Type B pancreatic cell (in vitro differentiated cells): ENCODE data around the gene CCR7. TPM values are rescaled to one million over a fixed set of nuclear protein-coding genes. Genes with fewer than 3 reads are reported as not detected.

Experiments
- DNase-seq: peaks from one replicate; pipeline ENCODE4 v3.0.0; 2021; ENCODE audit warnings: mixed read lengths; ENCODE audit not compliant: unreplicated experiment; ENCODE audit errors: extremely low spot score
- H3K27ac Mint-ChIP-seq: 2 replicates; pipeline ENCODE4 v1.8.0; 2021; ENCODE audit warnings: mild to moderate bottlenecking, mixed read lengths
- H3K27me3 Mint-ChIP-seq: 2 replicates; pipeline ENCODE4 v1.8.0; 2021; ENCODE audit warnings: mixed read lengths
- H3K36me3 Mint-ChIP-seq: 2 replicates; pipeline ENCODE4 v1.8.0; 2021; ENCODE audit warnings: mixed read lengths
- H3K4me1 Mint-ChIP-seq: one replicate; pipeline ENCODE4 v1.8.0; 2021; ENCODE audit warnings: mixed read lengths; ENCODE audit not compliant: unreplicated experiment
- H3K4me3 Mint-ChIP-seq: 2 replicates; pipeline ENCODE4 v1.8.0; 2021; ENCODE audit warnings: mild to moderate bottlenecking, mixed read lengths
- H3K9me3 Mint-ChIP-seq: 2 replicates; pipeline ENCODE4 v1.8.0; 2021; ENCODE audit warnings: mixed read lengths
- total RNA-seq: library from RNA; stranded (reverse); gene quantifications from 2 replicates; pipeline ENCODE4 v1.2.1, GENCODE V29; 2021; ENCODE audit warnings: low replicate concordance
- TF ChIP-seq, protein P1 (sequence below): fragments of 200-600 bp; sonication (generic); conservative IDR thresholded peaks from 2 replicates; pipeline ENCODE4 v1.5.0; 2021; ENCODE audit warnings: antibody characterized with exemption, mild to moderate bottlenecking

Gene CCR7
- total RNA-seq, 1 donor from 2014 or later = not detected

- peak; percentile 18 for DNase-seq
- Mint-ChIP-seq H3K36me3 (no peaks in the 10 kb centered on the region), H3K9me3 (no peaks in the 10 kb centered on the region), H3K27me3 (no peaks in the 10 kb centered on the region), H3K4me3 (no peak overlapping the region), H3K27ac (no peak overlapping the region), H3K4me1 (peaks cover 12% of the 10 kb centered on the region)
- TF ChIP-seq, protein P1, sequence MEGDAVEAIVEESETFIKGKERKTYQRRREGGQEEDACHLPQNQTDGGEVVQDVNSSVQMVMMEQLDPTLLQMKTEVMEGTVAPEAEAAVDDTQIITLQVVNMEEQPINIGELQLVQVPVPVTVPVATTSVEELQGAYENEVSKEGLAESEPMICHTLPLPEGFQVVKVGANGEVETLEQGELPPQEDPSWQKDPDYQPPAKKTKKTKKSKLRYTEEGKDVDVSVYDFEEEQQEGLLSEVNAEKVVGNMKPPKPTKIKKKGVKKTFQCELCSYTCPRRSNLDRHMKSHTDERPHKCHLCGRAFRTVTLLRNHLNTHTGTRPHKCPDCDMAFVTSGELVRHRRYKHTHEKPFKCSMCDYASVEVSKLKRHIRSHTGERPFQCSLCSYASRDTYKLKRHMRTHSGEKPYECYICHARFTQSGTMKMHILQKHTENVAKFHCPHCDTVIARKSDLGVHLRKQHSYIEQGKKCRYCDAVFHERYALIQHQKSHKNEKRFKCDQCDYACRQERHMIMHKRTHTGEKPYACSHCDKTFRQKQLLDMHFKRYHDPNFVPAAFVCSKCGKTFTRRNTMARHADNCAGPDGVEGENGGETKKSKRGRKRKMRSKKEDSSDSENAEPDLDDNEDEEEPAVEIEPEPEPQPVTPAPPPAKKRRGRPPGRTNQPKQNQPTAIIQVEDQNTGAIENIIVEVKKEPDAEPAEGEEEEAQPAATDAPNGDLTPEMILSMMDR = no peak
Observed at GRCh38 chr17:40598619-40599467, 33.6 kb upstream of the CCR7 start.

DNA sequence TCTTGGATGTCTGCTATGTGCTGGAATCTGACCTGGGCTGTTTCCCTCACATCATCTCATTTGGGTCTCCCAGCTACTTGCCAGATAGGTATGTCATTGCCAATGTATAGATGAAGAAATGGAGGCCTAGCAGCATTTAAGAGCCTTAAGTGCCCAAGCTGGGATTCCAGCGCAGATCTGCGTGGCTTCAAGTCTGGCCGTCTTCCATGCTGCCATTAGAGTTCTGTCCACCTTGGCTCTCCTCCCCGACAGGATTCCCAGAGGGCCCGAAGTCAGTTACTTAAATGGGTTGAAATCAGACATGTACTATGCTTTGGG is 33.0 kb upstream of the CCR7 start:
- H3K36me3 Mint-ChIP-seq = no peaks in the 10 kb centered on the region
- peak; percentile 24 for DNase-seq
- no peaks in the 10 kb centered on the region for H3K27me3 Mint-ChIP-seq
- no peak overlapping the region for H3K4me3 Mint-ChIP-seq
- no peak overlapping the region for H3K27ac Mint-ChIP-seq
- no peaks in the 10 kb centered on the region for H3K9me3 Mint-ChIP-seq
- TF ChIP-seq, protein P1 = no peak
- H3K4me1 Mint-ChIP-seq = peaks cover 12% of the 10 kb centered on the region

DNA sequence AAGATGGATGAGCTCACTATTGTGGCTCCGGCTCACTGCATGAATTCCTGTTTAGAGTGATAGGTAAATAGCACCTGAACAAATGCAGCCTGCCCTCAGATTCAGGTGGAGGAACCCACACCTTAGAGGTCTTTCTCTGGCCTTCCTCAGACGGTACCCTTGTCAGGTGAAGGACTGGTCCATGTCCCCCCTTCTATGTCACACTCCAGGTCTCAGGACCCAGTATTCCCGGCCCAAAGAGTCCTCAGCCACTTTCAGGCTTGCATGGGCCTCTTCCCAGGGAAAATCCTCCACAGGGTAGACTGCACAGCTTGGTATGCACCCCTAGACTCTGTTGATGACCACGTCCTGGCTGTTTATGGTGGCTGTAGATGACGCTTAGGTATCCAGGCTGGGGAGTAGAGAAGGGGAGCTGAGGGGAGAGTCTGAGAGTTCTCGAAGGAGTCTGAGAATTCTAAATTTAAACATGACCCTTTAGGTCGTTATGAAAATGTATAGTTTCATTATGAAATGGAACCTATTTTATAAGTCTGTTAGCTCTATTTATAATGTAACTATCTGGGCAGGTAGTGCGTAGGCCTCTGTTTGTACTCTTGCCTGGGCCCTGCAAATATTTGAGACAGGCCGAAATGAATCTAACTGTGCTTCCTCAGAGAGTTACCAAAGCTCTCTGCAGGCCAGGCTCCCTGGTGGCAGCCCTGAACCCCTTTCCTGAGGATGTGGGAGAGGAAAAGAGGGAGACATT is 32.5 kb upstream of the CCR7 start:
- no peaks in the 10 kb centered on the region for H3K27me3 Mint-ChIP-seq
- H3K9me3 Mint-ChIP-seq = no peaks in the 10 kb centered on the region
- no peak overlapping the region for H3K4me3 Mint-ChIP-seq
- TF ChIP-seq, protein P1 = no peak
- H3K4me1 Mint-ChIP-seq = peaks cover 12% of the 10 kb centered on the region
- H3K36me3 Mint-ChIP-seq = no peaks in the 10 kb centered on the region
- no peak overlapping the region for H3K27ac Mint-ChIP-seq
- no peak for DNase-seq

- Mint-ChIP-seq H3K27me3 (no peaks in the 10 kb centered on the region), H3K4me3 (no peak overlapping the region)
Observed at GRCh38 chr17:40597156-40597555, 31.9 kb upstream of the CCR7 start.

GRCh38 chr17:40596261-40596919 is 31.1 kb upstream of the CCR7 start:
- TF ChIP-seq, protein P1 = no peak
- Mint-ChIP-seq H3K27ac (no peak overlapping the region), H3K4me3 (no peak overlapping the region), H3K36me3 (no peaks in the 10 kb centered on the region), H3K27me3 (no peaks in the 10 kb centered on the region), H3K9me3 (no peaks in the 10 kb centered on the region), H3K4me1 (peaks cover 12% of the 10 kb centered on the region)
- no peak for DNase-seq

More at GRCh38 chr17:40597156-40597555, 31.9 kb upstream of the CCR7 start:
- TF ChIP-seq, protein P1 = no peak
- Mint-ChIP-seq H3K36me3 (no peaks in the 10 kb centered on the region), H3K27ac (no peak overlapping the region), H3K4me1 (peaks cover 12% of the 10 kb centered on the region), H3K9me3 (no peaks in the 10 kb centered on the region)
- DNase-seq = no peak
